Germinal center (tissue), 1 donor: Measurements from ENCODE around the gene CHST15.

Experiments
- DNase-seq: peaks from one replicate; pipeline ENCODE4 v3.0.0; 2012; ENCODE audit warnings: mixed read lengths, low spot score

The CHST15 gene

DNA sequence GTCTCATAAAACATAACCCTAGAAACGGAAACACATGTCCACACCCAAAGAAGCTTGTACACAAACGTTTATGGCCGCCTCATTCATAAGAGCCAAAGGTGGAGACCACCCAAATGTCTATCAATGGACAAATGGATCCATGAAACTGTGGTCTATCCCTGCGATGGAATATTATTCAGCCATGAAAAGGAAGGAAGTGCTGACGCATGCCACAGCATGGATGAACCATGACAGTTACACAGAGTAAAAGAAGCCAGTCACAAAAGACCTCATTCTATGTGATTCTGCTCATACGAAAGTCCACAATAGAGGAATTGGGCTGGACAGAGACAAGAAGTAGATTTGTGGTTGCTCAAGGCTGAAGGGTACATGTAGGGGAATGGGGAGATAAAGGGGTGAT, 10.8 kb downstream of the CHST15 start:
- no peak for DNase-seq

DNA sequence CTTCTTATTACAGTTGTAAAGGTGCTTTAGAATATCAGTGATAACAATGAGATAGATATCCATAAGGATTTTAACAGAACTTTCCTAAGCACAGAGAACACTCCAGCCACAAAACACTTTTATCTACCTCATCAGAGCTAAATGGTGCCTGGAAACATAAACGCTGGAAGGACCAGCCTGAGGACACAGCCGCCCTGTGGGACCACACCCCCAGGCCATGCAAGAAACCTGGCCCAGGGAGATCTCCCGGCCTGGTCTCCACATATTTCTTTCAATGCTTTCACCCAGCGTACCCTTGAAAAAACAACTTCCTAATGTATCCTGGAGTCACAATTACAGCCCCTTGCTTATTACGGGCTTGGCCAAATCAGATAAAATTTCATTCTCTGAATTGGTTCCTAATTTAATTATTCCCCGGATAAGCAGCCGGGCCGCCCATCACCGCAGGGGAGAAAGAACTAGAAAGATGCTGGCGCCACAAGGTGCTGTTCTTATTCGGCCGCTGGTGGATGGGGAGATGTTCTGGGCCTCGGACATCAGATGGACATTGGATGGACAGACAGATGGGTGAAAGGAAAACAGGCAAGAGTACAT, 11.8 kb downstream of the CHST15 start:
- no peak for DNase-seq

DNA sequence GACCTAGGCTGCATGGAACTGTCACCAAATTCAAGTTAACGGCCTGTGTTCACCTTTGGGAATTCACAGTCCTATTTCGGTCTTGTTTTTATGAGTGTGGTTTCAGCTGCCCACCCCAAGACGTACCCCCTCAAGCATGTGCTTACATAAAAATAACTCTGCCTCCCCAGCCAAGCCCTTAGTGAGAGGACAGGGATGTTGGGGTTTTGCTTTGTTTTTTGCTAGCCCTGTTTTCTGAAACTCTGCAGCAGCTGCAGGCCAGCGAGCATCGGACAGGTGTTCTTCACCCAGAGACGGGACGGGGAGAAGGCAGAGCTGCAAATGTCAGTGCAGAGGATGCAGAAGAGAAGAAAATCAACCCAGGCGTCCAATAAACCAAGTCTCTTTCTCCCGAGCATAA, 13.5 kb downstream of the CHST15 start:
- DNase-seq = peak; percentile 23

DNA sequence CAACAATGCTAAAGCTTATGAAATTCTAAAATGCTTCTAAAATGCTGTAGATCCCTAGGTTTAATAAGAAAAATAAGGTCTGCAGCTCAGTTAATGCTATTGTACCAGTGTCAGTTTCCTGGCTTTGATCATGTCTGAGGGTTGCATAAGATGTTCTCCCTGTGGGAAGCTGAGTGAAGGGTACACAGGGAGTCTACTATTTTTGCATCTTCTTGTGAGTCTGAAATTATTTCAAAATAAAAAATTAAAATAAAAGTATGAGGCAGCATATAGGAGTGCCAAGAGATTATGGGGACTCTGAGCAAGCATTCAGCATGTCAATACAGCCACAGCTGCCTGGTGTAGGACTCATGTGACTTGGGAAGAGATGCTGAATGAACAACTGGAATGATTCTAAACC, 14.7 kb downstream of the CHST15 start:
- DNase-seq = no peak

DNA sequence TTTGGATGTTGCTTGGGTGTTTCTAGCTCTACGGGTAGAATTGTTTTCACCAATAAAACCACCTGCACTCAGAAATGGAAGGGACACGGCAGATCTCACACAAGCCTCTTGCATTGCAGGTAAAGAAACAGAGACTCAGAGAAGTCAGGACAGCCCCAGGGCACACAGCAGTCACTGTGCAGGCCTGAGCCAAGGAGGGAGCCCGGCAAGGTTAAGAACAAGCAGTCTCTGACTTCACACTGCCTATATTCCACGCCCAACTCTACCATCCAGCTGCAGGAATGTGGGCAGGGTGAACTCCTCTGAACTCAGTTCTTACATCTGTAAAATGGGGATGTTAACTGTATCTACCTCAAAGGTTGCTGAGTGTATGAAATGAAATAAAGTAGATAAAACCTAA, 15.4 kb downstream of the CHST15 start:
- DNase-seq = no peak

DNA sequence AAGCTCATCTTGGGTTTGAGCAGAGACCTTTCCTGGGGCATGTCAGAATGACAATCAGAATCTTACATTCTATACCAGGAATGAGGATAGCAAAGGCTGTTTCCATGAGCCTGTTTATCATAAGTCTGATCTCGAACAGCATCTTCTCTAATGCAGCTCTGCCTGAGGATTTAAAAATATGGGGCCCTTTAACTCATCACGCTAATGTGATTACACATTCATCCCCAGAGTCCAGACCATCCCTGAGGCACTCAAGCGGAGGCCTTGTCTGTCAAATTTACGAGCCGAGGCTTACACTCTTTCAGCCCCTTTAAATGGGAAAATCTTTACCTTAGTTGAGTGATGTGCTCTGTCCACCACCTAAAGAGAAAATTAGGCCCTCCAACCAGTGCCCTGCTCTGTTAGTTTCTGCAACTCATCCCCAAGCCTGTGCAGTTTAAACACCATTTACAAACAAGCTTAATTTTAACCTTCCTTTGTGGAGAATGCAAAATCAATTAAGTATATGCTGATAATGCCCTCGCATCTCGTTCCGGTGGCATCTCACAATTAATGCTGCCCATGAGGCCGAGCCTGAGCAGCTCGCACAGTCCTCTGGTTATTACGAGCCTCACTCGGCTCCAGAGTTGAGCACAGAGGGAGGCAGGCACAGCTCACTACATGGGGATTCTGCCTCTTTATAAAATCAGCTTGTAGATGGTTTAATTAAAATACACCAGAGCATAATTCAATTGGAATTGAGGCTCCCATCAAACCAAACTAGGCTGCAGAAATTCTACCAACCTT, 16.0 kb downstream of the CHST15 start:
- DNase-seq = no peak

DNA sequence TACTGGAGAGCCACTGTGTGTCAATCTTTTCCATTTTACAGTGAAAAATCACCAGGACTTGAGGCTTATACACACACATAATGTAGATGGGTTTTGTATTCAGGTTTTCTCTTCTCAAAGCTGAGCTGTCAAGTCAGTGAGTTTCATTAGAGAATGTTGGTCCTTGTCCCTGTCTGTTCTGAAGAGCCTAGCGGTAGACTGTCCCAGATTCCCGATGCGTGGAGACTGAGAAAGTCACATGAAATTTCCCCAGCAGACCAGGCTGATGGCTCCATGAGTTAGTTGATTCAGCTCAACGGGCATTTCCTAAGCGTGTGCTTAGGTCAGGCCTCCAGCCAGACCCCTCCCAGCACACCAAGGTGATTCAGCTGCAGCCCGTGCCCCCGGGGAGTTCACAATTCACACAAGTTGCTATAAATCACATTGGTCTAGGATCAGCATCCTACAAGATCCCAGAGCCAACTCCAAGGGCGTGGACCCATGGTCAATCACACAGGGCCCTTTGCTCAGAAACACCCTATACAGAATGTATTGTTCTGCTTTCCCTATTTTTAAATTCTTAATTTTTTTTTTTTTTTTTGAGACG, 17.2 kb downstream of the CHST15 start:
- no peak for DNase-seq

DNA sequence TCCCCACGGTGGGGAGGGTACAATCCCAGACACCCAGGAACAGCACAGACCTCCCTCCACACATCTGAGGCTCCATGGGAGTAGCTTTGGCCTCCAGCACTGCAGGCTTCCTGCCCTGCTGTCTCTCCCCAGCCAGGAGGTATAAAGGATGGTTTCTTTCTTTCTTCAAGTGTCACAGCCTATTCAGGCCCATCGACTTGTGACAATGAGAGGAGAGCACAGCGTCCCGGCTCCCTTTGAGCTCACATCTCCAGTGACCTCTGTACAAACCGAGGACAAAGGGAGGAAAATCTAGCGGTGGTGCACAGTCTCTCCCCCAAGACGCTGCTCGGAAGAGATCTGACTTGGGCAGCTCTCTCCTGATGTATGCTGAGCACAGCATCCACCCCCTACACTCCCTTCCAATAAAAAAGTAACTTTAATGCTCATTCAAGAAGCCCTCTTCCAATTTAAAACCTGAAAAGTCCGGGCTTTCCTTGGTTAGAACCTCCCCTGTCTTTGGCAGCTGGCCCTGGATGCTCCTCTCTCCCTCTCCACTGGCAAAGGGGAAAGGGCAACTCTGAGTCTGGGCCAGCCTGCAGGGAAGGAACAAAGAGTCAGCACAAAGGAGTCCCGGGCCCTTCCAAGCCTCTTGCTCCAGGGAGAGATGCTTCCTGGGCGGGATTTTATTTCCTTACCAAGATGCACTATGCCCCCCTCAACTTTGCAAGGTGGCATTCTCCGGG, 18.0 kb downstream of the CHST15 start:
- no peak for DNase-seq

DNA sequence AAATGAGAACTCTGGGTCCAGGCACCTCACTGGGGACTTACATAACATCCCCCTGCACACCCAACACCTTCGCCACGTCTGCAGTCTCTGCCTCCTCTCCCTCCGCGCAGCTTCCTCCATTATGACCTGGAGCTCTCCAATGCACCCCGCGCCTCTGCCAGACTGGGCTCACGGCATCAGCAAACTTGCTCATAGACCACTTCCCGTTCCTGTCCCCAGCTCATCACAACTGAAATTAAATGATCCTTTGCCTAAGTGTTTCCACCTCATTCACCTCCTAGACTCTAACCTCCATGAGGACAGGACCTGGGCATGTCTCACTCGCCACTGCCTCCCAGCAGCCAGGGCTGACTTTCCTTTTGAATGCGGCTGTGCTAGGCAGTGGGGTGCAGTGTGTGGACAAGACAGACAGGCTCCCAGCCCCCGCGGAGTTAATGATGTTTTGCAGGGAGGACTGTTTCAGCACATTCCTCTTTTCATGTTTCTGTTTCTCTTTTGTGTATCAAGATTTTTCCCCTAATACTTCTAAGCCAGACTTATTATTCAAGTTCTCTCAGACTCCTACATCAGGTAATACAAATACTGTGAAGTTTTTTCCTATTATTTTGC, 18.8 kb downstream of the CHST15 start:
- DNase-seq = no peak

DNA sequence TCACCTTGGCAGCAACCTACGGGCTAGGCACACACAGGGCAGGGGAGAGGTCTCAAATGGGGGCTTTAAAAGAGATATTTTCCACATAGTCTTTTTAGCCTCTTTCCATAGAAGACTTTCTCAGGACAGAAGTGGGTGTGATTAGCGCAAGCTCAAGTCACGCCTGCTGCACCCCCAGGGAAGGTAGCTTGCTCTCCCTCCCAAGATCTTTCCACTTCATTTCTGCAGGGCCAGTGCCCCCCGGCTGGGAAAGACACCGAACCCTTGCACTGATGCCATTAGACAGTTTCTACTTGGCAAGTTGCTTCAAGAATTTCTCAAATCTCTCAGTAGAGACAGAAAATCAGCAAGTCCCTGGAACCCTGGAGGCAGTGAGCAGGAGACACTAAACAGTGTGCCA, 19.4 kb downstream of the CHST15 start:
- DNase-seq = no peak

DNA sequence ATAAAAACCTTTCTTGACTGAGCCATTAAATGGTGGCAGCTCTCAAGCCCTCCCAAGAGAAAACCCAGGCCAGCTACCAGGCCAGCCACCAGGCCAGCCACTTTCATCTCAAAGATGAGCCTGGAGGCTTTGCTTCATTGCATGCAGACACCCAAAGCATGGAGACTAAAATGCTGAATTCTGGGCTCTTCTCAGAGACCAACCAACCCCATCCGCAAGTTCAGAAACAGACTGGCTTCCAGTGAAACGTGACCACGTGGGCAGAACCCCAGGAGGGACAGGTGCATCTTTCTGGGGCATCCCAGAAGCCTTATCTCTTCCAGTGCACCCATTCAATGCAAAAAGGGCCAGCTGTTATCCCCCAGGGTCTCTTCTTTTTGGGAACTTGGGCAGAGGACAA, 20.9 kb downstream of the CHST15 start:
- peak; percentile 19 for DNase-seq

DNA sequence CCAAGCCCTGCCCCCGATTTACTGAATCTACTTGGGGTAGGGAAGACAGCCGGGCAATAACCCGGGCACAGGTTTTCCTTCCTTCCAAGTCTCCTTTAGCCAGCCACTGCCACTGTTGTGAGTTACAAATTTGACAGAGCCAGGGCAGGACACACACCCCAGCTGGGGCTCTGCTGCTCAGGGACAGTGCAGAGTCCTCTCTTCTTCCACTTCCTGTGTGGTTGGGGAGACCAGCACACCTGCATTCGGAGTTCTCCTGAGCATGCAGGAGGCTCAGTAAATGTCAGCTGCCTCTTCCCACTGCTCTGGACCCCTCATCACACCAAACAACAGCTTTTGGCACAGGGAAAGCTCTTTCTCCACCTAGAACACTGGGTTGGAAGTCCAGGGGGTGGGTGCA, 21.3 kb downstream of the CHST15 start:
- DNase-seq = peak; percentile 60

DNA sequence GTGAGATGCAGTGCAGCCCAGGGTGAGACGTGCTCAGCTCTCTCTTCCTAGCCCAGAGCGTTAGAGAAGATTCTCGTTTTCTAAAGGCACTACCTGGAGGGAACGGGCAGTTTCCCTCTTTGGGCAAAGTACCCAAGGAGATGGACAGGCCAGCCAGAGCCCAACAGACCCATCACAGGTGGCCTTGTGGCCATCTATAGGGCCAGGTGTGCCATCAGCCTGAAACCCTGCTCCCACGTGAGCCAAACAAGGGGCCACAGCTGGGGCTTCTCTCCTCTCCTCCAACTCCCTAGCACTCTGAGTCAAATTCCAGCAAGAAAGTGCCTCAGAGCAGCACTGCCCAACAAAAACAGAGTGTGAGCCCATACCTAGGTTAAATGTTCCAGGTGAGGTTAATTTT, 22.3 kb downstream of the CHST15 start:
- DNase-seq = no peak

DNA sequence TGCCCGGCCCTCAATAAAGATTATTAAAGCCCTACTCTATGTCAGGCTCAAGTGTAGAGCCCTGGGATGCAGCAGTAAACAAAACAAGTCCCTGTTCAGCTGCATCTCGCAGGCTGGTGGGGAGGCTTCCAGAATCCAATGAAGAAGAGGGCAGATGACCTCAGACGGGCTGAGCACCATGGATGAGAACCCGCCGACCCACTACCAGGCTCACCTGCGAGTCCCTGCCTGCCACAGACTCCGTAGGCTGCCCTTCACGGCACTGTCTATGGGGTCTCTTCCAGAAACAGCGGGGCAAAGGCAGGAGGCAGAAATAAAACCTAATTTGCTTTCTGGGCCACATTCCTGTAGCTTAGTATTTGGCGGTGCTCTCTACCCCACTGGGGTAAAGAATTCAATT, 22.7 kb downstream of the CHST15 start:
- no peak for DNase-seq

DNA sequence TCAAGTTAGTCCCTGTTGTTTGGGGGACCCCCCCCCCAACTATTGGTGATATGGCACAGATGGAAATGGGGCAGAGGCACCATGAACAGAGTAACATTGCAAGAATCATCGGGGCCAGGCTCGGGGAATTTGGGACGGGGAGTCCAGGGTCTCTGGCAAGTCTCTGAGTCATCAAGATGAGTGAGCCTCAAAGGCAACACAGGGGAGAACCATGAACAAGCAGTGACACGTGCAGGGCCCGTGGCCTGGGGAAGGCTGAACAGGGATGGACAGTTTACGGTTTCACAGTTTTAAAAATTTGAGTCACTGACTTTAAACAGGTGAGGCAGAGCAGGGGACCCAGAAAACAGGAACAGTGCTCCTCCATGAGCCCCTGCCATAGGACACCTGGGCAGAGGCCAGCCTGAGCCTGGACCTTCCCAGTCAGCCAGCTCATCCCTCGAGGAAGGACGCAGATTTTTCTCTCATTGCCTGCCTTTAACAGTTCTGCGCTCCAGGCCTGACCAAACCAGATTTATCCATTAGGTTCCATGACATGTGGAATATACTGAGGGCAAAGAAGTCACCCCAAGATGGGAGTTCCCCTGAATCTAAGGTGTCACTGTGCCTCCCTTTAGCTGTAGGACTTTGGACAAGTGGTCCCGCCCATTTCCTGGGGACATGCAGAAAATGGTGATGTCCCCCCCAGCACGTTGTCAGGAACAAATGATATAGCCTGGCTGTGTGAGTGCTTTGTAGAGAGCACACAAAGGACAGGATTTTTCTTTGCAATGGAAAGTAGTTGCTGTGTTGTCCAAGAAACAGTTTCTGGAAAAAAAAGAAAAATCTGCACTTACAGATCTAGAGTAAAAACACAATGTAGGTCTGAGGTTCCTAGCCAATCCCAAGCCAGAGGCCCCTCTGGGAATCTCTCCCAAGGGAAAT, 23.8 kb downstream of the CHST15 start:
- no peak for DNase-seq

DNA sequence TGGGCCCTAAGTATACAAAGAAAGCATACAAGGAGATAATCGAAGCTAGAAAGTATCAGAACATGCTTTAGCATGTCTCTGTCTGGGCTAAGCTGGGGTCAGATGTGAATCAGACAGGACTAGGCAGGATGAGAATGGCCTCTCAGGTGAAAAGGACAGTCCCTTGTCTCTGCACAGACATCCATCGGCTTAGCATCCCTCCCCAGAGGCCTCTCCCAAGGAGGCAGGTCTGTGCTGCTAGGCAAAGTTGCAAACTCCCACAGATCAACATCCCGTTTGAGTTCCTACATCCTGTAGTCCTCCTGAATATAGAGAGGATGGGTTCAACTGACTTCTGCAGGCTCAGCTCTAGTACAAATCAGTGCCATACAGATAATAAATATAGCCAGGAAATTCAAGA, 24.5 kb downstream of the CHST15 start:
- no peak for DNase-seq

DNA sequence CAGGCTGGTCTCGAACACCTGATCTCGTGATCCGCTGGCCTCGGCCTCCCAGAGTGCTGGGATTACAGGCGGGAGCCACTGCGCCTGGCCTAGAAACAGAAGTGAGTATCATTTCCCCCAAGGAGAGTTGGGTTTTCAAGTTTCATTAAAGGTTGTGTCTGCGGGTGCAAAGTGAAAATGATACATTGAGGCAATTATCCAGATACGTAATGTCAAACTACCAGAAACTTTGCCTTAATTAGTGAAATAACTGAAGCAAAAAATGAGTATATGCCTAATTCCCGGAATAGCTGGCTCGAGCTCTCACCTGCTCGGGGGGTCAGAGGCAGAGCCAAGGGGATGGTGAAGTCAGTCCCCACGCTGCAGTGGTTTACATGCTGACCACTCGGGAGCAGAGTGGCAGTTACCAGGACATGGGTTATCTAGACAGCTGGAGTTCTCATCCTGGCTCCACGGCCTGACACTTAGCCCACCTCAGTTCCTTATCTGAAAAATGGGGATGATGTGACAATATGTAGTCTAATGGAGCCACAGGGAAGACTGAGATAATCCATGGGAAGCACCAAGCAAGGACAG, 25.5 kb downstream of the CHST15 start:
- no peak for DNase-seq

DNA sequence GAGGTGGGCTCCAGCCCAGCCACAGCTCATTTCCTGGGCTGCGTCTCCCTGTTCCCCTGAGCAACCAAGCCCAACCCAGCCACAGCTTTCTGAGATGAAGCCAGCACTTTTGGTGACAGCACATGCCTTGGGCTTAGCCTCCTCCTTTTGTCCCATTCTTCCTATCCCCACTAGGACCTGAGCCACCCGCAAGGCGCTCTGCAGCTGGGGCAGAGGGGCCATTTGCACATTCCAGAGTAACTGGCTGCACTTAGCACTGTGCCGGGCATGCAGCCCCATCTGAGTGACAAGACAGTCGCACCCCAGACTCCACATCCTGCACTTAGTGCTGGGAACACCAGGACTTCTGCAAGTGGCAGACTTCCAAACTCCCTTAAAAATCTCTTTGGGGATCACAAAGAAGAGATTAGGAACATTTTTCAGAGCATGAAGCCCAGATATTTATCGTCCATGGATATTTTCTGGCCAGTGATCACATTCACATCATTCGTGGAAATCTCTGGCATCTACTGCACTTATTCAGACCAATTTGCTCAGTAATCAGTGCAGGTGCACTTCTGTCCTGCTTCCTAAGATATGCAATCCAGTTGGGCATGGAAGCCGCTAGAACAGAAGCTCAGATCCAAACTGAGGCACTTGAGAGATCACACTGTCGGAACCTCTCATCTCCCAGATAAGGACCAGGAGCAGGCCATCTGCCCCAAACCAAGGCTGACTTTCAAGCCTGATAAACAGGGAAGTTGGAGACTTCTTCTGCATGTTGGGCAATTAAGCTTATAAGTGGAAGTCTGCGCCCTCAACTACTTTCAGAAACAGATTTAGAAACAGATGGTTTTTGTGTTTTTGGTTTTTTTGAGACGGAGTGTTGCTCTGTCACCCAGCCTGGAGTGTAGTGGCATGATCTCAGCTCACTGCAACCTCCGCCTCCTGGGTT, 26.4 kb downstream of the CHST15 start:
- DNase-seq = no peak

DNA sequence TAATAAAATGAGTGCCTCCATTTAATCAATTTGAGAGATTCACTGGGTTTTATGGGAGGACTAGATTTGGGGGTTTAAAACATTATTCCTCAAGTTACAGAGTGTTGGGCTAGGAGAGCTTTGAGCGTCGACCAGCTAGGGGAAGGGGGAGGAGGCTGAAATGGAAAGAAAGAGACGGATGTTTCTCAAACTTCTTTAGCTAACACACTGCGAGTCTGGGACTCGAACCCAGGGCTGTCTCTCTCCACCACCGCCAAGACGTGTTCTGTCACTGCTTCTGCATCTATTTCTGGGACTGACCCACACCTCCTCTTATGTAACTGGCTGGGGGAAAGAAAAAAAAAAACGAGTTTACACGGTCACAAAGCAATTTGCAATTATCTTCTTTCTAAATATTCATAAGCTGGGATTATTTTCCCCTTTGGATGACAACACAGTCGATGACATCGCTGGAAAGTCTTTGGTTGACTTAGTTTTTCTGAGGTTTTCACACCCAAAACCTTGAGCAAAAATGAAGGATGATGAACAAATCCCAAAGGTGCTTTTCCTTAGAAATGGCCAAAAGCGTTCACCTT, 27.2 kb downstream of the CHST15 start:
- no peak for DNase-seq
